ENCODE results near the gene FKBP2.

Gene FKBP2

DNA sequence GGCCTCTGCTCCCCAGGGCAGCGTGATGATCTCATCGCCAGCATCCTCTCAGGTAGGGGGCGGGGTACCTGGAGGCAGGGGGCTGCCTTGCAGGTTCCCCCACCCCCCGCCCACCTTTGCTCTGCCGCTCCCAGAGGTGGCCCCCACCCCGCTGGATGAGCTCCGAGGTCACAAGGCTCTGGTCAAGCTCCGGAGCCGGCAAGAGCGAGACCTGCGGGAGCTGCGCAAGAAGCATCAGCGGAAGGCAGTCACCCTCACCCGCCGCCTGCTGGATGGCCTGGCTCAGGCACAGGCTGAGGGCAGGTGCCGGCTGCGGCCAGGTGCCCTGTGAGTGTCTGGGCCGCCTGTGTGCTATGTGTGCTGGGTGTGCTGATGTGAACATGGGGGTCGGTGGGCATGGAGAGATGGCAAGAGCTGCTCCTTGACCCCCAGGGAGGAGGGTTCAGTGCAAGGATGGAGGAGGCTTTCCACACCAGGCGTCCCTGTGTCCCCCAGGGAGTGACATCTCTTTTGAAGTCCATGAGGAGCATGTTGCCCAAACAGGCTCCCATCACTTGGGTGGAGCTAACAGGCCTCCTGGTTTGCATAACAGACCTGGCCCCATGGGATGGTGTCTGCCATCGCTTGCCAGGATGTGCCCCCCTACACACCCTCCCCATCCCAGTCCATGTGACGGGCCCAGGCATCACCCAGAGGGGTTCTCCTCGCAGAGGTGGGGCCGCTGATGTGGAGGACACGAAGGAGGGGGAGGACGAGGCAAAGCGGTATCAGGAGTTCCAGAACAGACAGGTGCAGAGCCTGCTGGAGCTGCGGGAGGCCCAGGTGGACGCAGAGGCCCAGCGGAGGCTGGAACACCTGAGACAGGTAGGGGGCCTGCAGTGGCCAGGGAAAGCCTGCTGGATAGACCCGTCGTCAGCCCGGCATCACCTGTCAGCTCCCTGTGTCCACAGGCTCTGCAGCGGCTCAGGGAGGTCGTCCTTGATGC is 24.6 kb downstream of the FKBP2 start:
- DNase-seq = no peak

- DNase-seq = no peak
These were observed 25.4 kb downstream of the FKBP2 start for GRCh38 chr11:64266339-64266738.

GRCh38 chr11:64267207-64267945 is 26.5 kb downstream of the FKBP2 start:
- no peak for DNase-seq

DNA sequence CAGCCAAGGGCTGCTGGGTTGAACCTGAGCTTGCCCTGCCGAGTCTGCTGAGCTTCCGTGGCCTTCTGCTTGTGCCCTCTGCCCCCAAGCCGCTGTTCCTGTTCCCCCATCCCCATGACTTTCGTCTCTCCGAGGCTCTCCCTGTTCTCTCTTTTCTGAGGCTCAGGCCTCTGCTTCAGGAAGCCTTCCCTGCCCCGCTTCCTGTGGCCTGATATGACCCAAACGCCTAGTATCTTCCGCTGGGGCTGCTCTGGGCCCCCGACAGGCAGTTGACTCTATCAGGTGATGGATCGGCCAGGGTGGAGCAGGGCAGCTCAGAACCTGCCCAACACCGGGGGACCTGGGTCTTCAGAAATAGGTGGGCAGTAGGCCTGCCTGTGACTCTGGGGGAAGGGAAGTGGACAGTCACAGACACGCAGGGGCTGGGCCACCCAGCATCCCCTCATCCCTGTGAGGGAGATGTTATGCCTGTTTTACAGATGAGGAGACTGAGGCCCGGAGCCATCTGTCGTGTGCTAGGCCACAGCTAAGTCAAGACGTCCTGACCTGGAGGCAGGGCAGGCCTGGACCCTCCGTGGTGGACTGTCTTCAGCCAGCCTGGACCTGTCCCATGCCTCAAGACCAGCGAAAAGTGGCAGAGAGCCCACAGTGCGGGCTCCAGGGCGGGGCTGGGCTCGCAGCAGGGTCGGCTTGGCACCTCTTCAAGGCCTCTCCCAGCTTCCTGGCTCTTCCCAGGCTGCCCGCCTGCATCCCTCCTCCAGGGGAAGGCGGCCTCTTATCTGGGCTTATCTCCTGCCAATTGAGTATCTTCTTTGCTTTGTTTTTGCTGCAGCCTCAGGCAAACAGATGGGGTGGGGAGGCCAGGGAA is 27.4 kb downstream of the FKBP2 start:
- DNase-seq = no peak

DNA sequence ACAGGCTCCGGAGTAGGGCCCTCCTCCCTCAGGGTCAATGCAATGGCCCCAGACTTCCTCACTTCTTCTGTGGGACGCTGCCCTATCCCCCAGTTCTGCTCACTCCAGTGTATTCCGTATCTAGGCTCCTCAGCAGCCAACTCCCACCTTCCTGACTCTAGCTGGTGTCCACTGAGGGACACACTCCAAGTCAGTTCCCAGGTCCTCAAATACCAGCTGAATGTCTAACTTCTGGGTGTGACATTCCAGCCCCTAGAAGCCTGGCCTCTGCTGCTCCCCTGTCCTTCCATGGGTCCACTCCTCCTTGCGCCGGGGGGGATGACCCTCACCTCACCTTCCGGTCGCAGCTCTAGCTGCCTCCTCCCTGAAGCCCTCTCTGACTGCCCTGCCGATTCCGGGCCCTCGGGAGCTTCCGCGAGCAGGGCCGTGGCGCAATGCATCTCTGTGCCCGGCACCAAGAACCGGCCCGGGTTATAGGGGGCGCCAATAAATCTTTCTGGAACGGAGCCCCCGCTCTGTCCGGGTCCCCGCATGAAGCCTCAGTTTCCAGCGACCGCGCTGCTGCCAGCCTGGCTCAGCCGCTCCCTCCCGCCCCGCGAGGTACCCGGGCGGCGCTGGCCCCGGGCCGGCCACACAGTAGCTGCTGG is 28.1 kb downstream of the FKBP2 start:
- DNase-seq = peak; percentile 29

- DNase-seq = peak; percentile 97
These were observed 28.8 kb downstream of the FKBP2 start for GRCh38 chr11:64269540-64270220.

- DNase-seq = no peak
These were observed 34.3 kb downstream of the FKBP2 start for GRCh38 chr11:64275031-64275800.

DNA sequence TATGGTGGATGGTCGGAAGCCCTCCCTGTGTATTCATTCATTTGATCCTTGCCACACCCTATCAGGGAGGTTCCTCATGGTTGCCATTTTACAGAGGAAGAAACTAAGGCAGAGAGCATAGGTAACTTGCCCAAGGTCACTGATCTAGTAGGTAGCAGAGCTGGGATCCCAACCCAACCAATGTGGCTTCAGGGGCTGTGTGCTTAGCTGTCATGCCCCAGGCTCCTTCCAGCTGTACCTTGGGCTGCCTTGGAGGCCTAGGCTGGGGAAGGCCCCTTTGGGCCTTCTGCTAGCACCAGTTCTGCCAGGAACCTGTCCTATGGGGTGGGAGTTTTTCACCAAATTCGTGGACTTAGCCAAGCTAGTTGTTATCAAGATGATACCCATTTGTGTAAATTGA is 34.9 kb downstream of the FKBP2 start:
- DNase-seq = no peak

GRCh38 chr11:64276653-64277431 is 35.9 kb downstream of the FKBP2 start:
- no peak for DNase-seq

- DNase-seq = no peak
These were observed 37.8 kb downstream of the FKBP2 start for GRCh38 chr11:64278576-64279190.

DNA sequence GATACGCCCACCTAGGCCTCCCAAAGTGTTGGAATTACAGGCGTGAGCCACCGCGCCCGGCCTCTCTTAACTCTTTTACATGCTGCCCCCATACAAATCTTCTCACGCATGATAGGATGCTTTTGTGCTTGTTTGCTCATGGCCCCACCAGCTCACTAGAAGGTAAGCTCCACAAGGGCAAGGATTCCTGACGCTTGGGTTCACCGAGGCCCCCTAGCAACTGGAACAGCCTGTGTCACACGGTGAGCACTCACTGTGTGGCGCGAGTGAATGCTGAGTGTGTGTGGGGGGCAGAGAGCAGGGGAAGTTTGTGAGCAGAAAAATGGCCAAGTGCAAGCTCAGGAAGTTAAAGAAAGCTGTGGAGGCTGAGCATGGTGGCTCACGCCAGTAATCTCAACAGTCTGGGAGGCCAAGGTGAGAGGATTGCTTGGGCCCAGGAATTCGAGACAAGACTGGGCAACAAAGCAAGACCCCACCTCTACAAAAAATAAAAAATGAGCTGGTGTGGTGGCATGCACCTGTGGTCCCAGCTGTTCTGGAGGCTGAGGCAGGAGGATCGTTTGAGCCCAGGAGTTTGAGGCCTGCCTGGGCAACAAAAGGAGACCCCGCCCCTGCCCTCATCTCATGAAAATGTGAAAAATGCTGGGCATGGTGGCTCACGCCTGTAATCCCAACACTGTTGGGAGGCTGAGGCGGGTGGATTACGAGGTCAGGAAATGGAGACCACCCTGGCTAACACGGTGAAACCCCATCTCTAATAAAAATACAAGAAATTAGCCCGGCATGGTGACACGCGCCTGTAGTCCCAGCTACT is 41.3 kb downstream of the FKBP2 start:
- DNase-seq = no peak

DNA sequence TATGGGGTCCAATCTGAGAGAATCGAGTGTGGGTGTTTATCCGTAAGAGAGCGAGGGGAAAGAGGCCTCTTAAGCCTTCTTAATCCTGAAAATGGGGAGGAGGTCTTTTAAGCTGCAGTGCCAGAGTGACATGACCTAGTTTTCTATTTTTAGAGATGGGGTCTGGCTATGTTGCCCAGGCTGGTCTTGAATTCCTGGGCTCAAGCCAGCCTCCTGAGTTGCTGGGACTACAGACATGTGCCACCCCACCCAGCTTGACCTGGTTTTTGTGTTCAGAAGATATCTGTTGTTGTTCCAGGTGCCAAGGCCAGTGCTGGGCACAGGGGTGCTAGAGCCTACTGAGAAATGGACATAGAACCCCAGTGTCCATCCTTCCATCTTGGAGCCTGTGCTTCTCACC is 42.2 kb downstream of the FKBP2 start:
- no peak for DNase-seq

DNA sequence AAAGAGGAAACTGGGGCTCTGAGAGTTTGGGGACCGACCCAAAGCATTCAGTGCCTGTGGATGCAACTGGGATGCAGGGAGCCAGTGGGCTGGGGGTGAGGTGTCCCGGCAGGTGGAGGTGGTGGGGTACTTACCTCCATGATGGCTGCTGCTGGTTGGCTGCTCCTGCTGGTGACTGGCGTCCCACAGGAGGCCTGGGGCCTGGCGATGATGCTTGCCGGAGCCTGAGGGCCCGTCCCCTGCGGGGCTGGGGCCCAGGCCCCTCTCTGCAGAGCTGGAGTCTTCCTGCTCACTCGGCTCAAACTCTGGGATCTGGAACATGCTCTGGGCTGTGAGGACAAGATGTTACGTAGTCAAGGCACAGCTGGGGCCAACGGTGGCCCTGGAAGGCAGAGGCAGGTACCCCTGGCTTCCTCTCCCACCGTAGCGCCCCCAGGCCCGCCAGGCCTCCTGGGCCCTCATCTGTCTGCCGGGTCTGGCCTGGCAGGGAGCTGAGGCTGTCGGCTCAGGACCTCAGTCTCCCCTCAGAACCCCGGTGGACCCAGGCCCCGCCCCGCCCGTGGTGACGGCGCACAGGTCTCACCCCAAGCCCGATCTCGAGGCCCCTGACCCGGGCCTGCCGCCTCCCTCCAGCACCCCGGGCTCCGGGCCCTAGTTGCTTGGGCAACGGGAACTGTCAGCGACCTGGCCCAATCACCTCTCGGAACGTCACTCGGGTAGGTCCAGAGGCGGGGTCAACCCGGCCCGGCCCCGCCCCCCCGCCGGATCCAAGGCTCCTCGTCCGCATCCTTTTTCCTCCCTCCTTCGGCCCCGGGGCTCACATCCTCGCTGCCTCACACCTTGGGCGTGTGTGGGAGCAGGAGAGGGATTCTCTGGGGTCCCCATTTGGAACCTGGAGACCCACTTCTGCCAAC is 43.4 kb downstream of the FKBP2 start, which contains the start of gene BAD:
BAD (minus strand) TSS at position 618 of the 914 bp plus-strand sequence; CDS start at position 321, 297 bp downstream.
- DNase-seq = peak; percentile 92

- DNase-seq = peak; percentile 91
These were observed 44.3 kb downstream of the FKBP2 start, which contains the start of gene GPR137 for GRCh38 chr11:64284962-64285884. GPR137 (plus strand) TSS chr11:64285848; CDS start chr11:64286525, 677 bp downstream.

- DNase-seq = no peak
These were observed 45.2 kb downstream of the FKBP2 start for GRCh38 chr11:64285885-64286800.
